HG02623 (cell line): Measurements from ENCODE around the gene LAMC3.
"Not testable (repeated sequence)": the region's sequence is repeated elsewhere in the genome, so short reads cannot be mapped to it uniquely, and the experiment has no call there.

Experiments
- ATAC-seq: cut with Tn5 transposase; IDR thresholded peaks from one replicate; pipeline ENCODE4 v1.9.1; 2021; ENCODE audit warnings: moderate library complexity; ENCODE audit not compliant: unreplicated experiment

Gene LAMC3

GRCh38 chr9:131114084-131114535 is 105.1 kb downstream of the LAMC3 start:
- ATAC-seq: no peak

GRCh38 chr9:131115360-131115742 is 106.4 kb downstream of the LAMC3 start:
- not testable (repeated sequence) for ATAC-seq

GRCh38 chr9:131116281-131117120 is 107.5 kb downstream of the LAMC3 start:
- ATAC-seq: no peak

- ATAC-seq: no peak
These were observed 108.3 kb downstream of the LAMC3 start for GRCh38 chr9:131117121-131117761.

GRCh38 chr9:131117762-131118145 is 108.8 kb downstream of the LAMC3 start:
- no peak for ATAC-seq

GRCh38 chr9:131119600-131119999 is 110.6 kb downstream of the LAMC3 start:
- no peak for ATAC-seq

GRCh38 chr9:131120620-131121228 is 111.8 kb downstream of the LAMC3 start:
- no peak for ATAC-seq

- no peak for ATAC-seq
These were observed 112.4 kb downstream of the LAMC3 start for GRCh38 chr9:131121346-131121745.

GRCh38 chr9:131122158-131122557 is 113.2 kb downstream of the LAMC3 start:
- ATAC-seq: no peak

GRCh38 chr9:131125038-131125287 is 116.0 kb downstream of the LAMC3 start:
- no peak for ATAC-seq

- ATAC-seq: peak; percentile 92
These were observed 116.5 kb downstream of the LAMC3 start, which contains the start of gene NUP214 for GRCh38 chr9:131125288-131126058. NUP214 (plus strand) TSS chr9:131125586; CDS start chr9:131125705, 119 bp downstream.

GRCh38 chr9:131126059-131126426 is 117.1 kb downstream of the LAMC3 start:
- ATAC-seq: no peak

GRCh38 chr9:131129183-131129582 is 120.2 kb downstream of the LAMC3 start:
- no peak for ATAC-seq

- no peak for ATAC-seq
These were observed 129.7 kb downstream of the LAMC3 start for GRCh38 chr9:131138676-131139075.

- ATAC-seq: no peak
These were observed 131.1 kb downstream of the LAMC3 start for GRCh38 chr9:131140112-131140511.

- no peak for ATAC-seq
These were observed 131.6 kb downstream of the LAMC3 start for GRCh38 chr9:131140550-131140949.

- no peak for ATAC-seq
These were observed 133.2 kb downstream of the LAMC3 start for GRCh38 chr9:131142160-131142559.
